GM12891 (cell line): Measurements from ENCODE around the gene NFATC4.

Source experiments
- POLR2A ChIP-seq: IDR thresholded peaks from 2 replicates; pipeline ENCODE4 v1.6.1; 2011; ENCODE audit warnings: low read depth, low read length, control low read depth
- POLR2AphosphoS5 ChIP-seq: IDR thresholded peaks from 2 replicates; pipeline ENCODE4 v1.6.1; 2011; ENCODE audit warnings: low read depth, low read length, control low read depth
- TAF1 ChIP-seq: IDR thresholded peaks from 2 replicates; pipeline ENCODE4 v1.6.1; 2011; ENCODE audit warnings: low read depth, low read length, control low read depth

DNA sequence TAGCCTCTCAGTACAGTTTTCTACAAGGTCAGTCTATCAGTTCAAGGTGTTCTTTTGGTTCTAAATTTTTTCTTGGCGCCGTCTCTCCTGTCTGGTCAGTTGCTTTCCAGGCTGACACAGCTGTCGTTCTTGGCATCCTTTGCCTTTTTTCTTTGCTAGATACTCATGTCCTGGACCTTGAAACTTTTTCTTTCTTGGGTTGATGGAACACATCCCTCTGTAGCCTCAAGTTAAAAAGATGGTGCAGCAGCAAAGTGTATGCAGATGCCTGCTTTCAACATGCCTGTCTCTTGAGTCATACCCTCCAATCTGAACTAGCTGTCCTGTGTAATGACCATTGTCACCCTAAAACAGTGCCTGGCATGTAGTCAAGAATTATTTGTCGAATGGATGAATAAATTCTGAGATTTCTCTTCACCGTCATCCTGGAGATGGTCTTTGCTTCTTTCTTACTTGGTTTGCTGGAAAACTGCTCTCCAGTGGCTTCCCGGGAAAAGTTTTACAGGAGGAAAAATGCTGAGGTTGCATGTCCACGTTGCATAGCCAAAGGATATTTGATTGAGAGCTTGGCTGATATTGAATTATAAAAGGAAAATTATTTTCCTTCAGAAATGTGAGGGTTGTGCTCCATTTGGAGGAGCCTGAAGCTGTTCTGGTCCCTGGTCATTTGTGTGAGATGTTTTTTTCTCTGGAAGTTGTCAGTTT, 35.5 kb downstream of the NFATC4 start:
- no peak for TF ChIP-seq POLR2A
- TF ChIP-seq POLR2AphosphoS5: no peak
- TF ChIP-seq TAF1: no peak
